GM18520 (cell line): Measurements from ENCODE around the gene CSF1R.

Experiments used
- ATAC-seq: cut with Tn5 transposase; IDR thresholded peaks from one replicate; pipeline ENCODE4 v1.9.1; 2021; ENCODE audit not compliant: unreplicated experiment

CSF1R gene

DNA sequence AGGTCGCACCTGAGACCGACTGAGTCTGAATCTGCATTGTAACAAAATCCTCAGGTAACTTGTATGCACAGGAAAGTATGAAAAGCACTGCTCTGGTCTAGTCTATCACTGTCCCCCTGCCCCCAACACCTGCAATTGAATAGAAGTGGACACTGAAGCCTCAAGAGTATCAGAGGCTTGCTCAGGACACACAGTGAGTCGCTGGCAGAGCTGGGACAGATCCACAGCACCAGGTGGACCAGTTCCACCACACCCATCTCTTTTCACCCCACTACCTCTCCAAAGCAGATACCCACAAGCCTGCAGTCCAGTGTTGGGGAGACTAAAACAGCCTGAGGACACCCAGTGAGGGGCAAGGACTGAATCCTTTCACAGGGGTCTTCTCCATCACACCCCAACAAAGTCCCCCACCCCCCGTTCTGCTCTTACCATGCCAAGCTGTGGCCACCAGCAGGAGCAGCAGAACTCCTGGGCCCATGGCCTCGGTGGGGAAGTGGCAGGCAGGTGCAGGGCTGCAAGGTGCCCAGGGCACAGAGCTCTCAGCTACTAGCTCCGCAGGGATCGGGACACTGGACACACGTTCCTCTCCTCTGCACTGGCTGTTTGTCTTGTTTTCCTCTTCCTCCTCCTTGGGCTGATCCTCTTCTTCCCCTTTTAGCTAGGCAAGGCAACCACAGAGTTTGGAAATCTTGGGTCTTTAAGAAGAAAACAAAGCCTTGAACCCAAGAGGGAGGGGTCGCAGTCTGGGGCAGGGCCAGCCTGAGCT is at the start of gene CSF1R:
Gene CSF1R, minus strand, starts transcription at position 605 of the 766 bp plus-strand sequence. Its CDS starts 127 bp downstream, at position 478.
- ATAC-seq = no peak

DNA sequence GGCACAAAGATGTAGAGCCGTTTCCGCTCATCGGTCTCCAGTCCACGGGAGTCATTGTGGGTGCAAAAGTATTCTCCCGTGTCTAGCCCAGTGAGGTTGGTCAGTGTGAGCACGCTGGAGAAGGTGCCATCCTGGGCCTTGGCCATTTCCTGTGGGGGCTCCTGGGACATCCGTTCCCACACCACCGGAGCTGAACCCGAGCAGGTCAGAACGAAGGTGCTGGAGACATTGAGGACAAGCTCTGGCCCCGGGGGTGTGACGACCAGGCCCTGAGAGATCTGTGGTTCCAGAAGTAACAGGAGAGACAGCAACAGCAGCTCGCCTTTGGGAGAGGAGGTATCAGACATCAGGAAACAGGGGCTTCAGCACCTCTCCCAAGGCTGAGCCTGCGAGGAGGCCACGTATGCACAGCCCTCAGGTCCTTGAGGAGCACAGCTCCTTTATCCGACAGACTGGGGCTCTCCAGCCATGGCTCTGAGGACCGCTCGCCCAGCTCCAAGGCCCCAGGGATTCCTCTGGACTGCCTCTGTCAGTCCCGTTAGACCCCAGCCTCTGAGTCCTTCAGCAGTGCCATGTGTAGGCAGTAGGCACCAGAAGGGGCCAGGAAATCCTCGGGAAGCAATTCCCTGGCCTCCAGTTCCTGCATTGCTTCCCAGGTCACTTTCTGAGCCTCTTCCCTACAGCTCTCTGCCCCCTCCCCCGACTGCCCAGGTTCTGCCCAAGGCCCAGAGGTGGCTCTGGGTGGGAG is 49.4 kb upstream of the CSF1R start:
- no peak for ATAC-seq

- no peak for ATAC-seq
Observed at GRCh38 chr5:150134198-150134588, 47.8 kb upstream of the CSF1R start.

DNA sequence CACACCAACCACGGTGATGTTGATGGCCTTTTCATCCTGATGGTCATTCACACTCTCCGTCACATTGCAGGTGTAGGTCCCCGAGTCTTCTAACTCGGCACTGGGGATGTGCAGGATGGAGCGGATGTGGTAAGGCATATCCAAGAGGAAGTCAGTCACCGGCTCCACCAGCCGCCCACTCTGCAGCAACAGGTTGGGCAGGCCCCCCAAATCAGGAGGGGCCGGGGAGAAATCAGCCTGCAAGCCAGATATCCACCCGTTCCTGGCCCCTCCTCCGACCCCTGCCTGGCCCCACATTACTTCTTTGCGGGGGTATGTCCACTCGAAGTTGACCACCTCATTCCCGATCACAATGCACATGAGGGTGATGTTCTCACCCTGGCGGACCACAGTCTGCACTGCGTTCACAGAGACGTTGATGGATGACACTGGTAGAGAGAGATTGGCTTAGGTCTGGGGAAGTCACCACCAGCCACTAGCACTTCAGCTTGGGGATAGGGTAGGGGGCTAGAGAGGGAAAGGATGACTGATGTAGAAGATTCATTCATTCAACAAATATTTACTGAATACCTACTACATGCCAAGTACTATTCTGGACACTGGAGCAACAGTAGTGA is 47.3 kb upstream of the CSF1R start:
- no peak for ATAC-seq

DNA sequence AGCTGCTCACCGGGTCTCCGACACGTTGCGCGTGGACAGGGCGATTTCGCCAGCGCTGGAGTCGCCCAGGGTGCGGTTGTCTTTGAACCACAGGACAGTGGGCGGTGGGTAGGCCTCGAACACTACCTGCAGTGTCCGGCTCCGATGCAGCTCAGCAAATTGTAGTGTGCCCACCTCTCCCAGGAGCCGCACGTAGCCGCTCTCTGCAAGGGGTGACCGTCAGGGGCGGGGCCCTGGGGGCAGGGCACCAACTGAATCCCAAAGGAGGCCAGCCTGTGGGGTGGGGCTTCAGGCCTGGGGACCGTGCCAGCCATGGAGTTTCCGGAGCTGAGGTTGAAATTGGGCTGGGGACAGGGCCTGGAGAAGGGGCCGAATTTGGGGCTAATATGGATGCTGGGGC is 46.4 kb upstream of the CSF1R start:
- ATAC-seq = no peak

DNA sequence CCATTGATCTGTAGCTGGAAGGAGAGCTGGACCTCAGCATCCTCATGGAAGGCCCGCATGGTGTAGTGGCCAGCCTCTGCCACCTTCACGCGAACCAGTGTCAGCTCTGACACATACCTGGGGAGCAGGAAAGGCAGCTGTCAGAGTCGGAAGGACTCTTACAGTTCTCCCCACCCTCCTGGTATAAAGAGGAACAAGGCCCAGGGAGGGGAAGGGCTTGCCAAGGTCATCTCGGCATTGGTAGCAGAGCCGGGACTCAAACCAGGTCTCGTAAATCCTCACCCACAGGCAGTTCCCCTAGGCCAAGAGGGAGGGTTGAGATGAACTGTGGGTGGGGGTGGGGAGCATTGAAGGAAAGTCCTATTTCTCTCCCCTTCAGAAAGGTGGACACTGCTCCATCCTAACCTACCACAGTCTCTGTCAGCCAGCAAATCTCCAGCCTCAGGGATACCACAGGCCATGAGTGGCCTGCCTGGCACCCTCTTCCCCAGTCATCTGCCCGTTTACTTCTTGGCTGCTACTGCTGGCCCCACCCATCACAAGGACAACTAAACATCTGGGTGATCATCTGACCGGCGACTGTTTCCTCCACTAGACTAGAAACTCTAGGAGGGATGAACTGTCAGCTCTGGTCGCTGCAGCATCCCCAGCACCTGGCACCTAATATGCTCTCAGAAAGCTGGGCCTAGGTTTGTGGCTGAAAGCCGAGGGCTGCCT is 45.8 kb upstream of the CSF1R start:
- no peak for ATAC-seq

DNA sequence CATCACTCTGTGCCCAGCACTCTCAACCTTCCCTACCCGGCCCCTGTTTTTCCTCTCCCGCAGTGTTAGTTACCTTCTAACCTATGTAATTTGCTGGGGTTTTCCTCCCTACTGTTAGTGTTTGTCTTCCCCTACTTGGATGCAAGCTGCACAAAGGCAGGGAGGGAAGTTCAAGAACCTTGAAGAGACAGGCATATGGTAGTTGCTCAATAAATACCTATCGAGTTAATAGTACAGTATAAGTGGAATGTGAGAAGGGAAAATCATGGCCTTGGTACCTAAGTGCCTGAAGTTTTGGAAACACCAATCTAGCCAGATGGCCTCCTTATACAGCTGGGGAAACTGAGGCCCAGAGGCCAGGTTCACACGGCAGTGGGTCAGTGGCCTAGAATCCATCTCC is 45.1 kb upstream of the CSF1R start:
- no peak for ATAC-seq

- no peak for ATAC-seq
Observed at GRCh38 chr5:150130493-150130922, 44.2 kb upstream of the CSF1R start.

DNA sequence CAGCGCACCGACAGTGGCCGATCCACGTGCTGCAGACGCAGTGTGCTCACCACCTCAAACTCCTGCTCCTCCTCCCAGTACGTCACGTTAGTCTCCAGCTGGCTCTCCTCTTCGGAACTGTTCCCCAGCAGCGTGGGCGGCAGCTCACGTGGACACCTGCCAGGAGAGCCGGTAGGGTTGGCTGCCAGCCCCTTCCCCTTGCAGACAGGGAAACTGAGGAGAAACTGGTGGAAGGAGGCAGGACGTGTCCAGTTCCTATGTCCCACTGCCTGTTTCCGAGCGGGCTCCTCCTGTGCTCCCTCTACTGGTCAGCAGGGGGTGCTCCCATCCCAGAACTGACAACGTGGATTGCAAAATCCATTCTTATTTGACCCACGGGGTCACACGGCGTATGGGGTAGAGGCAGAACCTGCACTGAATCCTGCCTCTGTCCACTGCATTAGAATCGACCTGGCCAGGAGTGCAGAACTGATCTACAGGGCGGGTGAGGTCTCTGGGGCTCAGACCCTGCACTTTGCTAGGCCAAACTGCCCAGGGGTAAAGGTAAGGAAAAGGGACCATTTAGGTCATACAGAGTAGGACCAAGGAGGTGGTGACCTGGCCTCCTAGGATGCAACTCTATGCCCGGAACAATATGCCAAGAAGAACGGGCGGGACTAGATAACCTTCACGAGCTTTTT is 43.6 kb upstream of the CSF1R start:
- no peak for ATAC-seq

- no peak for ATAC-seq
Observed at GRCh38 chr5:150129454-150129812, 43.1 kb upstream of the CSF1R start.

GRCh38 chr5:150126921-150127265 is 40.5 kb upstream of the CSF1R start:
- ATAC-seq = no peak

DNA sequence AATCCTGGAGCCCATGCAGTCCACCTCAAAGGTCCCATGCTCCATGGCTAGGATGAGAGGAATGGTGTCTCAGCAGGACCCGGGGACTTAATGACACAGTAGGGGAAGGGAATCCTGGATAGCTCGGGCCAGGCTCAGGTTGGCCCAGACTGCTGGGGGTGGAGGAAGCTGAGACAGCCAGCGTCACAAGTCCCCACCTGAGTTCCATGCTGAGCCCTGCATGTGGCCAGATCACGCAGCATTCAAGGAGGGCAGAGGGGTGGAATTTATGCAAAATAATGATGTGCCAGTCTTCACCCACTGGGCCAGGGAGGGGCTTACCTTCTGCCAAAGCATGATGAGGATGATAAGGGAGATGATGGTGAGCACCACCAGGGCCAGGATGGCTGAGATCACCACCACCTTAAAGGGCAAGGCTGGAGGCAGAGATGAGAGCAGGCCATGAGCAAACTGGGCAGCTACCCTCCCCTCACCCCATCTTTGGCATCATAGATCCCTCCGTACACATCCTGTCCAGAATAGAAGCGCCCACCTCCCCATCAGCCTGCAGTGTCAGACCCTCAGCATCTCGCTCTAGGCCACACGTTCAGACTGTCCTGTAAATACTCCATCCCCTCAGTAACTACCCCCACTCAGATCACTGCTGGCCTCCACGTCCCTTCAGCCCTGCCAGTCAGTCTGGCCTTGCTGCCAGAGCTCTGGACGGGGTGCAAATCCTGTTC is 40.0 kb upstream of the CSF1R start:
- no peak for ATAC-seq

GRCh38 chr5:150125334-150125733 is 39.0 kb upstream of the CSF1R start:
- no peak for ATAC-seq

- no peak for ATAC-seq
Observed at GRCh38 chr5:150124596-150124995, 38.2 kb upstream of the CSF1R start.

GRCh38 chr5:150124111-150124557 is 37.8 kb upstream of the CSF1R start:
- no peak for ATAC-seq

- ATAC-seq = no peak
Observed at GRCh38 chr5:150123542-150123941, 37.2 kb upstream of the CSF1R start.

- no peak for ATAC-seq
Observed at GRCh38 chr5:150122536-150123481, 36.5 kb upstream of the CSF1R start.

DNA sequence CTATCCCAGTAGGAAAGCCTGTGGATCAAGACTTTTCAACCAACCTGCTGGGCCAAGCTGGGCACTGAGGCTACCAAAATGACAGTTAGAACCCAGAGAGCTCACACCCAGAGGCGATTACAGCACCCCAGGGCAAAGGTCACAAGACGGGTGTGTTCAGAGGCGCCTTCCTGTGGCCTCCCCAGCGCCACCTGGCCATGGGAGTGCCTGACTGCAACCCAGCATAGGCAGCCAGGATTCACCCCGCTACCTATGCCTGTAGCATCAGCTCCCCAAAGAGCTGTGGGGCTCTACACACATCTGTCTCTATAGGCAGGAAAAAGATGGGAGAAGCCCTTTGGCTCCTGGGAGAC is 35.8 kb upstream of the CSF1R start:
- ATAC-seq = no peak

DNA sequence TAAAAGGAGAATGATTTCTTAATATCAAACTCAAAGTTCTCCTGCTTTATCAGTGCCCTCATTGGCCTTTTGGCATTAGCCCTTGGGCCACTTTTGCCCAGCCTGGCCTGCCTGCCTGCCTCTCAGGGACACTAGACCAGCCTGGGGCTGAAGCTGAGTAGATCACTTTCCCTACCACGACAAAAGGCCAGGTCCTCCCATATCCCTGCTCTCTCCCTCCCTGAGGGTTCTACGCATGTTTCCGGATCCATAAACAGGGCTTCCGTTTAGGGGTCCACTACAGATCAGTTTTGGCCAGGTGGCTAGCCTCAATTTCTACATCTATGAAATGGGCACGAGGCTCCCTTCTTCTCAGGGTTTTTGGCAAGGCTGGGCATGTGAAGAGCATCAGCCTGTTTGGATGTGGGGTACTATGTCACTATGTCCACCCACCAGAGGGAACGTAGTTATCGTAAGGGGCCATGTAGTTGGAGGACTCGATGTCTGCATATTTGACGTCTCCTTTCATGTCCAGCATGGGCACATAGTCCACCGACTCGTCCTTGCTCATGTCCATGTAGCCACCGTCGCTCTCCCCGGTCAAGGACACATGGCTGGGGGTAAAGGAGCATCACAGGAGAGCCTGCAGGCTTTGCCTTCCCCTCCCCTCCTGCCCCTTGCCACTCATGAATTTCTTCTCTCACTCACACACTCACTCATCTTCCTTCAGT is 35.2 kb upstream of the CSF1R start:
- ATAC-seq = no peak
